ENCODE results near the gene ST7. TPM values are rescaled to one million over a fixed set of nuclear protein-coding genes. Genes with fewer than 3 reads are reported as not detected.
"Not testable (repeated sequence)": the region's sequence is repeated elsewhere in the genome, so short reads cannot be mapped to it uniquely, and the experiment has no call there.

The ST7 gene
- total RNA-seq, 1 experiment from 2014 or later: 19.6 TPM

- Histone ChIP-seq H3K9me3 (ENCODE audit: control insufficient read depth, insufficient read depth, low read depth, low read length) (no peaks in the 10 kb centered on the region), H3K4me1 (ENCODE audit: control insufficient read depth, insufficient read depth, low read length) (0 out of 2 replicates have a peak, but pooled peaks cover 2% of the 10 kb centered on the region), H3K27ac (ENCODE audit: low read length) (no peak overlapping the region), H3K4me3 (ENCODE audit: low read depth in 2 of 2, low read length in 2 of 2) (no peak overlapping the region), H3K36me3 (ENCODE audit: control insufficient read depth, insufficient read depth, low read length) (no peaks in the 10 kb centered on the region), H3K27me3 (ENCODE audit: control insufficient read depth, insufficient read depth, low read length) (no peaks in the 10 kb centered on the region)
- ChIA-PET CTCF (interaction anchor here (0.6 kb wide), 1 partner anchor 182 kb away, joined by 4 read pairs; no protein-coding TSS in a partner anchor), POLR2A (no interaction called here)
- ATAC-seq (no peak), DNase-seq (ENCODE audit: low read depth, low spot score) (no peak)
- intact Hi-C loops (cut with micrococcal nuclease; ENCODE audit: unreplicated experiment) (loop anchor here (5.0 kb wide), 2 partner anchors 54 to 449 kb away; no protein-coding TSS in a partner anchor), in situ Hi-C loops (cut with HindIII; ENCODE audit: low pct_unique_long_range_greater_than_20kb, low sequenced_read_pairs) (no loop called here)
- no peak for TF ChIP-seq SIN3A (IDR thresholded peaks at IDR 0.05; ENCODE audit: borderline replicate concordance, insufficient read depth, low read depth, low read length)
- no peak for TF ChIP-seq TCF7L2 (IDR thresholded peaks at IDR 0.05; ENCODE audit: low read depth, low read length)
- TF ChIP-seq CTCF (IDR thresholded peaks at IDR 0.05): no peak
- no peak for TF ChIP-seq POLR2AphosphoS5 (IDR thresholded peaks at IDR 0.05; ENCODE audit: low read depth, low read length)
- no TSS peak for BruUV-seq (replicated peaks)
Measured at GRCh38 chr7:116933465-116933864, 19.8 kb upstream of the ST7 start.

- TF ChIP-seq POLR2AphosphoS5 (IDR thresholded peaks at IDR 0.05; ENCODE audit: low read depth, low read length) (no peak), REST (IDR thresholded peaks at IDR 0.05; ENCODE audit: insufficient read depth in 1 of 2, low read depth in 2 of 2, low read length in 1 of 2) (no peak), CTCF (IDR thresholded peaks at IDR 0.05) (no peak), SIN3A (IDR thresholded peaks at IDR 0.05; ENCODE audit: borderline replicate concordance, insufficient read depth, low read depth, low read length) (no peak), TCF7L2 (IDR thresholded peaks at IDR 0.05; ENCODE audit: low read depth, low read length) (no peak)
- ATAC-seq (no peak), DNase-seq (ENCODE audit: low read depth, low spot score) (no peak)
- H3K27ac ChIP-seq (ENCODE audit: low read length): no peak overlapping the region
- no peak overlapping the region for H3K4me3 ChIP-seq (ENCODE audit: low read depth in 2 of 2, low read length in 2 of 2)
- ChIA-PET POLR2A (interaction anchor here (0.6 kb wide), 1 partner anchor 102 kb away, joined by 5 read pairs; no protein-coding TSS in a partner anchor), CTCF (no interaction called here)
- no peaks in the 10 kb centered on the region for H3K27me3 ChIP-seq (ENCODE audit: control insufficient read depth, insufficient read depth, low read length)
- intact Hi-C loops (cut with micrococcal nuclease; ENCODE audit: unreplicated experiment): loop anchor here (5.0 kb wide), 2 partner anchors 53 to 448 kb away; no protein-coding TSS in a partner anchor
- no TSS peak for BruUV-seq (replicated peaks)
- no peaks in the 10 kb centered on the region for H3K36me3 ChIP-seq (ENCODE audit: control insufficient read depth, insufficient read depth, low read length)
- H3K9me3 ChIP-seq (ENCODE audit: control insufficient read depth, insufficient read depth, low read depth, low read length): no peaks in the 10 kb centered on the region
- H3K4me1 ChIP-seq (ENCODE audit: control insufficient read depth, insufficient read depth, low read length): 0 out of 2 replicates have a peak, but pooled peaks cover 2% of the 10 kb centered on the region
- in situ Hi-C loops (cut with HindIII; ENCODE audit: low pct_unique_long_range_greater_than_20kb, low sequenced_read_pairs): no loop called here
Measured at GRCh38 chr7:116934580-116934979, 18.7 kb upstream of the ST7 start.

- H3K27me3 ChIP-seq (ENCODE audit: control insufficient read depth, insufficient read depth, low read length); H3K4me1 ChIP-seq (ENCODE audit: control insufficient read depth, insufficient read depth, low read length); intact Hi-C loops (cut with micrococcal nuclease; ENCODE audit: unreplicated experiment); CTCF ChIA-PET; H3K36me3 ChIP-seq (ENCODE audit: control insufficient read depth, insufficient read depth, low read length); DNase-seq (ENCODE audit: low read depth, low spot score); in situ Hi-C loops (cut with HindIII; ENCODE audit: low pct_unique_long_range_greater_than_20kb, low sequenced_read_pairs); POLR2A ChIA-PET; H3K9me3 ChIP-seq (ENCODE audit: control insufficient read depth, insufficient read depth, low read depth, low read length); H3K27ac ChIP-seq (ENCODE audit: low read length); ATAC-seq; BruUV-seq (replicated peaks); H3K4me3 ChIP-seq (ENCODE audit: low read depth in 2 of 2, low read length in 2 of 2): not testable (repeated sequence)
Measured at GRCh38 chr7:116936844-116937243, 16.5 kb upstream of the ST7 start.

Measured in Panc1 (cell line).